A549 (cell line): ENCODE data around the gene CA10. TPM values are rescaled to one million over a fixed set of nuclear protein-coding genes. Genes with fewer than 3 reads are reported as not detected.
A peak's percentile ranks its signal among the peaks of the same experiment; 100 is the strongest.

ENCODE experiments used
- ATAC-seq, 2 experiments: fragments of 200-7000 bp in 1 of 2; fragments of >200 bp in 1 of 2; cut with Nextera tagmentation in 1 of 2; cut with Tn5 transposase in 1 of 2; 3 replicates each; pipeline versions ENCODE4 v1.8.0 to v1.9.1; 2018 to 2020; ENCODE audit warnings: mild to moderate bottlenecking in 1 of 2, moderate library complexity in 1 of 2
- CTCF ChIA-PET: fragments of 300-600 bp; sonication (Branson Sonifier 250); formaldehyde crosslinking; extraction: SDS; loops from one replicate; lab custom pipeline; 2021; ENCODE audit warnings: antibody characterized with exemption, inconsistent platforms; lab: Yijun Ruan, JAX
- POLR2A ChIA-PET: fragments of 350-600 bp; formaldehyde crosslinking; extraction: SDS; loops from one replicate; lab custom pipeline; 2021; ENCODE audit warnings: antibody characterized with exemption, inconsistent platforms; lab: Yijun Ruan, JAX
- DNase-seq, 2 experiments: peaks; one replicate each; pipeline versions ENCODE4 v3.0.0 to v3.0.0-alpha.2; 2011 to 2016; ENCODE audit warnings: low read depth in 1 of 2, low spot score in 1 of 2
- FAIRE-seq: peaks from 2 replicates; lab custom pipeline; 2011; peaks lifted over from hg19 to GRCh38; lab: Jason Lieb, UNC
- H3K27ac ChIP-seq, 2 experiments: fragments of >200 bp; sonication (Bioruptor Twin); formaldehyde crosslinking; 3 replicates each; pipeline ENCODE4 v1.5.1; 2016 to 2017
- H3K4me1 ChIP-seq: fragments of >200 bp; sonication (Bioruptor Twin); formaldehyde crosslinking; 3 replicates; pipeline ENCODE4 v1.6.1; 2016
- H3K4me2 ChIP-seq: fragments of >200 bp; sonication (Bioruptor Twin); formaldehyde crosslinking; 3 replicates; pipeline ENCODE4 v1.6.1; 2016
- H3K4me3 ChIP-seq: fragments of >200 bp; sonication (Bioruptor Twin); formaldehyde crosslinking; 3 replicates; pipeline ENCODE4 v1.5.1; 2016
- H3K9me3 ChIP-seq: fragments of >200 bp; sonication (Bioruptor Twin); formaldehyde crosslinking; 3 replicates; pipeline ENCODE4 v1.6.1; 2016
- BCL3 ChIP-seq: fragments of >200 bp; sonication (Bioruptor Twin); formaldehyde crosslinking; IDR thresholded peaks from 3 replicates; pipeline ENCODE4 v1.6.1; 2016
- CBX2 ChIP-seq: fragments of 200-600 bp; sonication (generic); IDR thresholded peaks from 2 replicates; pipeline ENCODE4 v1.6.1; 2016; ENCODE audit warnings: low read depth, mild to moderate bottlenecking, borderline replicate concordance
- CBX8 ChIP-seq: fragments of 200-600 bp; sonication (generic); IDR thresholded peaks from 2 replicates; pipeline ENCODE4 v1.6.1; 2016
- CEBPB ChIP-seq, 2 experiments: fragments of >200 bp in 1 of 2; sonication (Bioruptor Twin) in 1 of 2; formaldehyde crosslinking in 1 of 2; IDR thresholded peaks; 2 replicates each; pipeline ENCODE4 v1.6.1; 2012 to 2016
- CHD2 ChIP-seq: fragments of 150-350 bp; IDR thresholded peaks from 2 replicates; pipeline ENCODE4 v1.6.1; 2014; ENCODE audit warnings: low read length; ENCODE audit not compliant: partially characterized antibody
- EHF ChIP-seq: fragments of 250-450 bp; sonication (Bioruptor Pico); IDR thresholded peaks from 2 replicates; pipeline ENCODE4 v1.5.0; 2020; ENCODE audit warnings: mild to moderate bottlenecking
- ELK1 ChIP-seq: fragments of 150-350 bp; IDR thresholded peaks from 2 replicates; pipeline ENCODE4 v1.6.1; 2014; ENCODE audit warnings: low read depth, mild to moderate bottlenecking, low read length
- ESRRA ChIP-seq: fragments of 150-350 bp; IDR thresholded peaks from 2 replicates; pipeline ENCODE4 v1.6.1; 2014; ENCODE audit warnings: mild to moderate bottlenecking, low read length, borderline replicate concordance
- GATA3 ChIP-seq: IDR thresholded peaks from 2 replicates; pipeline ENCODE4 v1.6.1; 2012; ENCODE audit warnings: borderline replicate concordance
- HES2 ChIP-seq: fragments of >200 bp; sonication (Bioruptor Twin); formaldehyde crosslinking; IDR thresholded peaks from 2 replicates; pipeline ENCODE4 v1.6.1; 2016
- HOXB5 ChIP-seq: fragments of 250-450 bp; sonication (Bioruptor Pico); IDR thresholded peaks from 2 replicates; pipeline ENCODE4 v1.5.0; 2020; ENCODE audit warnings: mild to moderate bottlenecking, moderate library complexity
- JUN ChIP-seq, 2 experiments: fragments of >200 bp; sonication (Bioruptor Twin); formaldehyde crosslinking; IDR thresholded peaks; 2 replicates in 1 of 2; 3 replicates in 1 of 2; pipeline ENCODE4 v1.6.1; 2016 to 2017
- JUNB ChIP-seq: fragments of >200 bp; sonication (Bioruptor Twin); formaldehyde crosslinking; IDR thresholded peaks from 2 replicates; pipeline ENCODE4 v1.6.1; 2016
- KDM1A ChIP-seq: fragments of 200-600 bp; sonication (generic); IDR thresholded peaks from 2 replicates; pipeline ENCODE4 v1.6.1; 2016; ENCODE audit warnings: low read depth, mild to moderate bottlenecking
- MAFK ChIP-seq: fragments of 450-650 bp; IDR thresholded peaks from 2 replicates; pipeline ENCODE4 v1.6.1; 2014; ENCODE audit not compliant: partially characterized antibody
- MAZ ChIP-seq: fragments of 150-350 bp; IDR thresholded peaks from 2 replicates; pipeline ENCODE4 v1.6.1; 2014; ENCODE audit warnings: antibody characterized with exemption, low read depth, low read length, borderline replicate concordance
- MYC ChIP-seq: IDR thresholded peaks from 2 replicates; pipeline ENCODE4 v1.6.1; 2012; ENCODE audit warnings: mild to moderate bottlenecking, inconsistent platforms, low read length, improper control_type of control experiment, borderline replicate concordance
- NFE2L2 ChIP-seq: fragments of 150-350 bp; conservative IDR thresholded peaks from 2 replicates; pipeline ENCODE4 v1.6.1; 2014; ENCODE audit warnings: low read length
- NPAS2 ChIP-seq: fragments of 250-450 bp; sonication (Bioruptor Pico); IDR thresholded peaks from 2 replicates; pipeline ENCODE4 v1.8.0; 2022; ENCODE audit warnings: mild to moderate bottlenecking, moderate library complexity, borderline replicate concordance
- NR3C1 ChIP-seq: fragments of >200 bp; sonication (Bioruptor Twin); formaldehyde crosslinking; IDR thresholded peaks from 3 replicates; pipeline ENCODE4 v1.6.1; 2017
- PBX3 ChIP-seq: IDR thresholded peaks from 2 replicates; pipeline ENCODE4 v1.6.1; 2012
- RCOR1 ChIP-seq: fragments of 150-350 bp; IDR thresholded peaks from 2 replicates; pipeline ENCODE4 v1.6.1; 2014; ENCODE audit warnings: antibody characterized with exemption, low read length, low read depth
- RFX5 ChIP-seq: fragments of 450-650 bp; IDR thresholded peaks from 2 replicates; pipeline ENCODE4 v1.7.1; 2014; ENCODE audit warnings: antibody characterized with exemption, mild to moderate bottlenecking, moderate library complexity
- SMC3 ChIP-seq: fragments of >200 bp; sonication (Bioruptor Twin); formaldehyde crosslinking; IDR thresholded peaks from 3 replicates; pipeline ENCODE4 v1.6.1; 2018; ENCODE audit warnings: inconsistent platforms
- TFCP2L1 ChIP-seq: fragments of 250-450 bp; sonication (Bioruptor Pico); IDR thresholded peaks from 2 replicates; pipeline ENCODE4 v1.5.0; 2021; ENCODE audit warnings: mild to moderate bottlenecking
- TP53 ChIP-seq: fragments of 250-450 bp; sonication (Bioruptor Pico); IDR thresholded peaks from 2 replicates; pipeline ENCODE4 v1.5.0; 2021; ENCODE audit warnings: mild to moderate bottlenecking, moderate library complexity
- ZC3H11A ChIP-seq: fragments of 450-650 bp; IDR thresholded peaks from 2 replicates; pipeline ENCODE4 v1.6.1; 2014; ENCODE audit warnings: antibody characterized with exemption, mild to moderate bottlenecking
- ZFP36 ChIP-seq: fragments of 450-650 bp; IDR thresholded peaks from 2 replicates; pipeline ENCODE4 v1.6.1; 2014; ENCODE audit warnings: borderline replicate concordance; ENCODE audit not compliant: partially characterized antibody
- ZNF302 ChIP-seq: fragments of 250-450 bp; sonication (Bioruptor Pico); IDR thresholded peaks from 2 replicates; pipeline ENCODE4 v1.9.0; 2021; ENCODE audit warnings: inconsistent platforms, mild to moderate bottlenecking, moderate library complexity
- ZSCAN20 ChIP-seq: fragments of 250-450 bp; sonication (Bioruptor Pico); IDR thresholded peaks from 2 replicates; pipeline ENCODE4 v1.8.0; 2022; ENCODE audit warnings: mild to moderate bottlenecking, moderate library complexity
- WGBS: methylation state at CpG from one replicate; pipeline ENCODE4 v1.1.6; 2017; ENCODE audit errors: missing lambda C conversion rate; 5-methylcytosine and 5-hydroxymethylcytosine counted together
- polyA plus RNA-seq, 4 experiments: library from polyadenylated mRNA; depleted of rRNA in 3 of 4; stranded (reverse); fragments of >200 nt; fragmentation: RNase III in 1 of 4; extraction: RNeasy Plus Mini Kit Qiagen cat#74134 plus additional on column Dnase treatment in 1 of 4; gene quantifications; 2 replicates in 3 of 4; 3 replicates in 1 of 4; pipeline ENCODE4 v1.2.3, GENCODE V29; 2011 to 2017
- TF ChIP-seq, protein P1 (sequence below): IDR thresholded peaks from 2 replicates; pipeline ENCODE4 v1.6.1; 2012; ENCODE audit warnings: low read depth, borderline replicate concordance

The CA10 gene
- polyA plus RNA-seq, 2 of the 4 experiments (the other 2 are of a cell fraction) = not detected

DNA sequence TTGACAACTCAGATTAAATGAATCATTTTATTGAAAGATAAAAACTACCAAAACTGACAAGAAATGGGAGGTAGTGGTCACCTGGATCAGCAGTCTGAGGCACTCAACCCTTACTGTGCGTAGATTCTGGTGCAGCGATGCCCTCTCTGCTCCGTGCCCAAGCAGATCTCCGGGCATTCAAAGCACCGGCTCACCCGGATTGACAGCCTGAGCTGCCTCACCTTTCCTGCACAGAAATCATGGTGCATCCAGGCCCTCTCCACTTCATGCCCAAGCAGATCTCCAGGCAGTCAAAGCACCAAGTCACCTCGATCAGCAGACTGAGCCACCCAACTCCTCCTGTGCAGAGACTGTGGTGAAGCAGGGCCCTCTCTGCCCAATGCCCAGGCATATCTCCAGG, 196.8 kb downstream of the CA10 start:
- peaks cover 10% of the 10 kb centered on the region; the same call in 1 of the 3 replicates for H3K9me3 ChIP-seq
- peak in 1 of 2 experiments; percentile 23 for DNase-seq
- no peak for FAIRE-seq
- ChIA-PET POLR2A (no interaction called here), CTCF (no interaction called here)
- no peaks in the 10 kb centered on the region for H3K4me1 ChIP-seq
- TF ChIP-seq HES2 (no peak), CBX8 (no peak), GATA3 (no peak), MYC (no peak), CEBPB (IDR thresholded peaks at IDR 0.05) (no peak), MAZ (no peak), CBX2 (no peak), RCOR1 (no peak), PBX3 (no peak), ZNF302 (CRISPR knock-in tag) (no peak), RFX5 (no peak), EHF (CRISPR knock-in tag) (no peak), ZFP36 (no peak), NR3C1 (no peak)
- 22% methylated on average over 7 of the region's 7 CpGs for WGBS
- H3K27ac ChIP-seq = no peak overlapping the region
- no peak overlapping the region for H3K4me2 ChIP-seq
- no peak for ATAC-seq
- H3K4me3 ChIP-seq = no peak overlapping the region

GRCh38 chr17:51957786-51958185, 200.7 kb downstream of the CA10 start:
- no peaks in the 10 kb centered on the region for H3K4me1 ChIP-seq
- FAIRE-seq (no peak), ATAC-seq (no peak), DNase-seq (no peak)
- ChIA-PET CTCF (no interaction called here), POLR2A (no interaction called here)
- H3K9me3 ChIP-seq = peaks cover 10% of the 10 kb centered on the region; the same call in 1 of the 3 replicates
- 1% methylated on average over 5 of the region's 5 CpGs for WGBS
- TF ChIP-seq HOXB5 (CRISPR knock-in tag) (no peak), PBX3 (no peak), NFE2L2 (no peak), NPAS2 (CRISPR knock-in tag) (no peak), ZNF302 (CRISPR knock-in tag) (no peak), JUNB (no peak), CEBPB (IDR thresholded peaks at IDR 0.05) (no peak), TP53 (CRISPR knock-in tag) (no peak), CHD2 (no peak), SMC3 (no peak), GATA3 (no peak), TFCP2L1 (no peak)
- TF ChIP-seq, protein P1, sequence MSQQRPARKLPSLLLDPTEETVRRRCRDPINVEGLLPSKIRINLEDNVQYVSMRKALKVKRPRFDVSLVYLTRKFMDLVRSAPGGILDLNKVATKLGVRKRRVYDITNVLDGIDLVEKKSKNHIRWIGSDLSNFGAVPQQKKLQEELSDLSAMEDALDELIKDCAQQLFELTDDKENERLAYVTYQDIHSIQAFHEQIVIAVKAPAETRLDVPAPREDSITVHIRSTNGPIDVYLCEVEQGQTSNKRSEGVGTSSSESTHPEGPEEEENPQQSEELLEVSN = no peak
- H3K4me2 ChIP-seq = no peak overlapping the region
- H3K4me3 ChIP-seq = no peak overlapping the region
- H3K27ac ChIP-seq = no peak overlapping the region

DNA sequence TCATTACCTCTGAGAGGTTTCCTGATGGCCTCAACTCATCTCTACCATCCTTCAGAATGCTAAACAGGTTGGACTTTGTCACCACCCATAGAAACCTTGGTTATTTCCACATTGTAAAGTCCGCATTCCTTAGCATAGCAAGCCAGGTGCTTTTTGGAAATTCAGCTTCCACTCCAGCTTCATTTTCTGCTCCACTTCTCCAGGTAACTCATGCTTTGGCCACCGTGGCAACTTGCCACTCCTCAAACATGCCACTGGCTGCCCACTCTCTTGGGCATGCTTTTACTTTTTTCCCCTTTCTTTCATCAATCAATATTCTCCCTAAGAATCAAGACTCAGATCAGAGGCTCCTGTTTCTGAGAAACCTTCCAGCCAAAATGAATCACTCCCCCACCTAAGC, 203.3 kb downstream of the CA10 start:
- 1% methylated on average over 2 of the region's 2 CpGs for WGBS
- CTCF ChIA-PET = interaction anchor here (1.0 kb wide), 1 partner anchor 18 kb away, joined by 3 read pairs; no protein-coding TSS in a partner anchor
- Histone ChIP-seq H3K4me3 (no peak overlapping the region), H3K4me1 (no peaks in the 10 kb centered on the region), H3K9me3 (no peaks in the 10 kb centered on the region), H3K27ac (no peak overlapping the region), H3K4me2 (no peak overlapping the region)
- POLR2A ChIA-PET = no interaction called here
- FAIRE-seq = no peak
- DNase-seq = no peak
- no peak for ATAC-seq
- TF ChIP-seq ZC3H11A (no peak), KDM1A (no peak), SMC3 (no peak), BCL3 (no peak), MAFK (no peak), ZSCAN20 (CRISPR knock-in tag) (no peak), ESRRA (no peak), JUN (IDR thresholded peaks at IDR 0.05) (no peak), HOXB5 (CRISPR knock-in tag) (no peak), ZNF302 (CRISPR knock-in tag) (no peak), ELK1 (no peak)
